ENCODE data around the gene GALNT17.

GALNT17 gene

GRCh38 chr7:71345117-71345884 lies 213.4 kb downstream of the GALNT17 start:
- no peak for DNase-seq

GRCh38 chr7:71348821-71349681 lies 217.1 kb downstream of the GALNT17 start:
- DNase-seq: no peak

DNA sequence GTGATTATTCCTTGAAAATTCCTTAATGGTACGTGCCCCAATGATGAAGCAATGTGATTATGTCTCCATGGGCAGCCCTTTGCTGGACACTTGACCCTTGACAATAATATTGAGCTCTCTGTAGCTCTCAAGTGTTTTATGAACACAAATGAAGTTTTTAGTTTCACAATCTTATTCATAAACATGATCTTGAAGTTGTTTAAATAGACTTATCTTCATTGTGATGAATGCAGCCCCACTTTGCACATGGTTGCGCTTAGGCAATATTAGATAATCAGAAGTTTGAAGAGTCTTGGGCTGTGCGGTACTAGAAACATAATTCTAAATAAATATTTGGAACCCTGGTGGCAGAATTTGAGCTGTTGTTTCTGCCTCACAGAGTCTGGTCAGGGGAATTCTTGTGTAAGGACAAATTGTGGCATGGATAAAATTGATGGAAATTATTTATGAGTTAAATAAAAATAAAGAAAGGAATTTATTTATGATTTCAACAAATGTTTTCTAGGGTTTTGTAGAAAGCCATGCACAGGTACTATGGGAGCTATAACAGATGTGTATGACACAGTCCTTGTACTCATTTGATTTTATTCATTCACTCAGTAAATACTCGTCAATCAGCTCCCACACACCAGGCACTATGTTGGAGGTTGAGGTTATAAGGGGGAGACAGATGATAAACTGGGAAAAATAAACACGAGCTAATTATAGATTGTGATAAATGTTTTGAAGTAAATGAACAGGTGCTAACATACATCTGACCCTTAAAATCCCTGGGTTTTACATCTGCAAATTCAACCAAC lies 217.9 kb downstream of the GALNT17 start:
- no peak for DNase-seq

- DNase-seq: no peak
These were observed 218.7 kb downstream of the GALNT17 start for GRCh38 chr7:71350680-71351079.

DNA sequence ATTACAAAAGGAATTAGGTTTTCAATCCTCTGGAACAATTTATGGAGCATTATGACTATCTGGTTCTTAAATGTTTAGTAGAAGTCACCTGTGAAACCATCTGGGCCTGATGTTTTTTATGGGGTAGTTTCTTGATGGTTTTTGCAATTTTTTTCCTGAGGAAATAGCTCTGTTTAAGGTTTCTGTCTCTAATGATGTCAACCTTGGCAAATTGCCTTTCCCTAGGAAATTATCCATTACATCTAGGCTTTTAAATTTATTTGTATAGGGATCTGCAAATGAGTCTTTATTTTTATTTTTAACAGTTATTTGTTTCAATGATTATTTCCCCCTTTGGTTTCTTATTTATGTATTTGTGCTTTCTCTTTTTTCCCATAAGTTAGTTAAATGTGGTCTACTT lies 222.8 kb downstream of the GALNT17 start:
- DNase-seq: no peak

GRCh38 chr7:71361451-71362032 lies 229.6 kb downstream of the GALNT17 start:
- DNase-seq: no peak

DNA sequence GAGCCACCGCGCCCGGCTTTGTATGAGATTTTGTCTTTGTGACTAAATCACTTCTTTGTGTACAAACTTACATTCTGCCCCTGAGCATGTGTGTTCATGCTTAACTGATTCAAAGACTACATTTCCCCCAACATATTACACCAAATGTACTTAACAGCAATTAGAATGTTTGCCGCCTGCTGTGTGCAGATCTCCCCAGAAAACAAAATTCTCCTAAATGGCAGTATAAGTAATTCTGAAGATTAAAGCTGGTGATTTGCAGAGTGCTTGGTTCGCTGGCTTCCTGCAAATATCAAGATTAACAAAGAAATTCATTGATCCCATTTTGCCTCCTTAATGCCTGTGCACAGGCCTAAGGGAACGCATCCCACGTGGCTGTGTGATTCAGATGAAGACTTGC lies 230.3 kb downstream of the GALNT17 start:
- DNase-seq: no peak

- DNase-seq: no peak
These were observed 231.3 kb downstream of the GALNT17 start for GRCh38 chr7:71363223-71363622.

DNA sequence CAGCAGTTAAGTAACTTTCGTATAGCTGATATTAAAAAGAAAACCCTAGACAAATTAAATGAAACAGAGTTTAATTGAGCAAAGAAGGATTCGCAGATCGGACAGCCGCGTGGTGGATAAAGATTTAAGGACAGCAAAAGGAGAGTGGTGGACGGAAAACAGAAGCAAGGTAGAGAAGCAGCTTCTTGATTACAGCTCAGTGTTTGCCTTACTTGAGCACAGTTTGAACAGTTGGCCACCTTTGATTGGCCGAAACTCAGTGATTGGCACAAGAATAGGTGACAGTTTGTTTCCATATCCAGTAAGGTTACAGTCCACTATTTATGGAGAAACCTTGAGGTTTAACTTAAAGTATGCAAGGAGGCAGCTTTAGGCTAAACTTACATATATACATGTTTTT lies 231.7 kb downstream of the GALNT17 start:
- DNase-seq: no peak

DNA sequence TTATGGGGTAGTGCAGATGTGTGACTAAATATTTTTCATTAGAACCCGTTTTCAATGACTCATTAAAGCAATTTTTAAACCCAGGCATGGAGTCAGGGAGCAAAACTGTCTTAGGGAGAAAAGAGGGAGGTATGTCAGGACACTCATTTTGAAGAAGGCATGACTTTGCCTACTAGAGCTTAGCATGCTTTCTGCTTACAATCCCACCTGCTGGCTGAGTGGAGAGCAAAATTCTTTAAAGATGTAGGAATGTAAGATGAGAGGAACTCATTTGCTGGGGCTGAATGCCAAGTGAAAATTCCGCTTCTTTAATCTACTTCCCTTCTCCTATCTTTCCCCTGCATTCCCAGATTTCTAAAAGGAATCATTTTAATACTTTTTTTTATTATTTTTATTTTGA lies 232.6 kb downstream of the GALNT17 start:
- no peak for DNase-seq

DNA sequence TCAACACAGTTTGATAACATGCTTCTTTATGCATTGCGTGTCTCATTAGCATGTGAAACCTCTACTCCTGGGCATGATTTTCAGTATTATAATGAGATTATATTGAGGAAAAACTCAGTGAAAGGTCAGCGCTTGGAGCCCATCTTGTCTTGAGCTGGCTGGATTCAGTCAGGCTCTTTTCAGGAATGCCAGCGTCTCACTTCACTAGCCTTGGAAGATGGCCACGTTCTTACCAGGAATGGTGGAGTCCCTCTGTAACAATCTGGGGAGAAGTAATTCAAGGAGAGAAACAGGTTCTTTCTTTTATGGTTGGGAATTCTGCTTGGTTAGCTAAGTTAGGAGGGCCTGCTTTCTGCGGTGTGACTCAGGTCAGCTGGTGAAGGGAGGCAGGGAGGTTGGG lies 241.0 kb downstream of the GALNT17 start:
- no peak for DNase-seq

DNA sequence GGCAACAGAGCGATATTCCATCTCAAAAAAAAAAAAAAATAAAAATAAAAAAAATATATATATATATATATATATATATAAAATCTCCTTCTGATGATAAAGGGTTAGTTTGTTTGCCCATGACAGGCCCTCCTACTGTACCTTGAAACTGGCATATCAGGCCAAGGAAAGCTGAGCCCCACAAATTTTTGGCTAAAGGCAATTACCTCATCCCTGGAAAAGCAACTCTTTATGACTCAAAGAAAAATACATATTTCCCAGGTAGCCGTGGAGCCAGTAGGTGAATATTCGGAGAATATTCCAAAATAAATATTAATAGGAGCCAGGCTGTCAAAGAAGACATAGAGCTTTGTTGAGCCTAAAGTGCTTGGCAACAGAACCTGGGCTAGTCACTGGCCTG lies 245.1 kb downstream of the GALNT17 start:
- no peak for DNase-seq

DNA sequence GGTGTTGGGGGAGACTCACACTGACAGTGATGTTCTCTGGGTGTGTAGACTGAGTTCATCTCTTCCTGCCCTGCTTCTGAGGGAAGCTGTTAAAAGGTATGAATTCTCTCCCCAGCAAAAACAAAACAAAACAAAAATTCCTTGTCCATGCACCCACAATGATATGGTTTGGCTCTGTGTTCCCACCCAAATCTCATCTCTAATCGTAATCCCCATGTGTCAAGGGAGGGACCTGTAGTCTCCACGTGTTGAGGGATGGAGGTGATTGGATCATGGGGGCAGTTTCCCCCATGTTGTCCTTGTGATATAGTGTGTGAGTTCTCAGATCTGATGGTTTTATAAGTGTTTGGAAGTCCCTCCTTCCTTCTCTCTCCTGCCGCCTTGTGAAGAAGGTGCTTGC lies 245.5 kb downstream of the GALNT17 start:
- DNase-seq: no peak

- DNase-seq: no peak
These were observed 252.2 kb downstream of the GALNT17 start for GRCh38 chr7:71384094-71384493.

GRCh38 chr7:71385330-71385729 lies 253.4 kb downstream of the GALNT17 start:
- DNase-seq: no peak

DNA sequence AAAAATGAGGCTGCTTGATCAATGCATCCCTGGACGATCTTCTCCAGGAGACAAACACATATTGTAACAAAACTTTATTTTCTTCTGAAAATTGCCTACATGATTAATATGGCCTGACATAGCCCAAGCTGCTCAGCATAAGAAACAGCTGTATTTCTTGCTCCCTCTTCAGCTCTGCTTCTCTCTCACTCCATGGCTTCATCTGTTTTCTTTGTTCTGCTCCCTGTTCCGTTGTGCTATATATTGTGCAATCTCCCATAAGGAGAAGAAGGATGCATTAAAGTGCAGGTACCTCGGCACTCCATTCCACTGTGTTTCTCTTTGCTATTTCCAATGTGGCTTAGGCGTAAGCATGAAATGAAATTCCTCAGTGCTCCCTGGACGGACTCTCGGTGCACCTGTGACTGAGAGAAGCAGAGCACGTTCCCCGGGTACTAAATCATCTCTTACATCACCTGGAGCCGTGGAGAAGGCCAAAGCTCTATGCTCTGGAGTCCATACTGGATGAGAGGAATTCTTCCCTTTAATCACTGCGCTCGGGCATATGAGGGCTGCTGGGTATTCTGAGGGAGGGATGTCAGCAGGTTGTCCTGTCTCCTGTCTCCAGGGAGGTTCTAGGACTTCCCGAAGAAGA lies 254.3 kb downstream of the GALNT17 start:
- no peak for DNase-seq

- DNase-seq: no peak
These were observed 256.2 kb downstream of the GALNT17 start for GRCh38 chr7:71388181-71388580.

DNA sequence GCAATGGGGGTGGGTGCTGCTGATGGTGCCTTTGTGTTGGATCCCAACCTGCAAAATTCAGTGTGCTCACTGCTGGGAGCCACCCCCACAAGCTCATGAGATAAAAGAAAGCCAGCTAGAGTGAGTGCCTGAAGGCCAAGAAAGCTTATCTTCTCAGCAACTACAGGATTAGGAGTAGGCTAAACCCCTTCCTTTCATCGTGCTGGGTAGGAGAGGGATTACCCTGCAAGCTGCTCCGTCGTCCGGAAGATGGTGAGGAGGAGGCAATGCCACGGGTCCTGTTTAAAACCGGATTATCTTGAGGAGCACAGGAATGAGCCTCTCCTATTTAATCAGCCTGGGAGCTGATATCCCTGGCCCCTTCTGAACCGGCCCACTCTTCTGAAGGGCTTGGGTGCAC lies 258.0 kb downstream of the GALNT17 start:
- DNase-seq: no peak

DNA sequence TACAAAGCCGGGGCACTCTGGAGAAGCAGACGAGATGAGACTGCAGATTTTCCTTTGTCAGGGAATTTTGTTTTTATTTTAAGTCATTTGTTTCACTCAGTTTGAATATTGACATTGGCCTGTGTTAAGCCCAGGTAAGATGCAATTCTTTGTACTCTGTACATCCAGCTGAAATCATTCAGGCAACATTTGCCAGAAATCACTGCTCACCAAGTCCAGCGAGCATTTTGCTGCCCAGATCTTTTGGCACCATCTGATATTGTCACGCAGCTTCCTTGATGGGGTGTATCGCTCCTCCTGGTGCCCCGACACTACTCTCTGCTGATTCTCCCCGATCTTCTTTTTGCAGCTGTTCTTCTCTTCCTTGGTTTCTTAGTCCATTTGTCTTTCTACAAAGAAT lies 261.7 kb downstream of the GALNT17 start:
- no peak for DNase-seq

GRCh38 chr7:71402684-71403083 lies 270.7 kb downstream of the GALNT17 start:
- DNase-seq: no peak

DNA sequence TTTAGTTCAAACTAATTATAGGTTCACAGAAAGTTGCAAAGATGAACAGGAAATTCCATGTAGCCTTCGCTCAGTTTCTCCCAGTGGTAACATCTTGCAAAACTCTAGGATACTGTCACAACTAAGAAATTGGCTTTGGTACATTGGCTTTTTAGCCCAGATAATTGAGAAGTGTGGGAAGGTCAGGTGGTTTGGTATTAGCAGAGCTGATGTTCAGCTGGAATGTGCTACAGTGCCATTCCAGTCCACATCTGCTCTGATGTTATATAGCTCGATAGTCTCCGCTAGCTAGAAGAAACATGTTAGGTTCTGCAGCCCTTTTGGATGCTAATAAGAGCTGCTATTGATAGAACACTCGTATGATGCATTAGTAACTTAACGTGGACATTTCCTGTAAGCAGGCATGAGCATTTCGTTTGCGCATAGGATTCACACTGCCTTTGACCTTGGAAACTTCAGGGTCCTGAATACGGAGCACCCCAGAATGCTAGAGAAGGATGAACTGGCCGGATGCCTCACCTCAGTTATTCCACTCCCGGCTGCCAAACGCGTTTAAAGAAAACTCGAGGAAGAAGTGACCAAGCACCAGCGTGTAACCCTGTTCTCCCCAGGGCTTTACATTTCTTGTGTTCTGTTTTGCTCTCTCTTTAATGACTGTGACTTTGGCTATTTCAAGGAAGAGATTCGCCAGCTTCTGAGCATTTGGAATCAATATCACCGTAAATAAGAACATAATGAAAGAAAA lies 271.4 kb downstream of the GALNT17 start:
- no peak for DNase-seq

Measured in NCI-H2081 (cell line).